GM19452 (cell line): ENCODE measurements around the gene HTR1E.
"Not testable (repeated sequence)": the region's sequence is repeated elsewhere in the genome, so short reads cannot be mapped to it uniquely, and the experiment has no call there.

Source experiments
- ATAC-seq: cut with Tn5 transposase; IDR thresholded peaks from one replicate; pipeline ENCODE4 v1.9.1; 2021; ENCODE audit not compliant: unreplicated experiment

HTR1E gene

DNA sequence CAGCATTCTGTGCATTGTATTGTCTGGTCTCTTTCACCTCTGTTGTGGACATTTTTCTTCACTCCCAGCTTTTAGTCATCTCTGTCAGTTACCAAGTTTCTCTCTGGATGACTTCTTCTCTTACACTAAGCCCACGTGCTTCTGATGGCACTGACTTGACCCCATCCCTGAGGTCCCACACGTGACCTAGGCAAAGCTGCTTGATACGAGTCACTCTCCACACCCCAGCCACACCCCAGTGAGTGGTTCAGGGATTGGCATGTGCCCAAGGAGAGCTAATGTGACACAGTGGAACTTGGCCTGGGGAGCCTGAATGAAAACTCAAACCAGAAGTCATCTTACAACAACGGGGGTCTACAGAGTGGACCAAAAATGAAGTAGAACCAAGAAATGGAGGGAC is 32.2 kb downstream of the HTR1E start:
- ATAC-seq = no peak

DNA sequence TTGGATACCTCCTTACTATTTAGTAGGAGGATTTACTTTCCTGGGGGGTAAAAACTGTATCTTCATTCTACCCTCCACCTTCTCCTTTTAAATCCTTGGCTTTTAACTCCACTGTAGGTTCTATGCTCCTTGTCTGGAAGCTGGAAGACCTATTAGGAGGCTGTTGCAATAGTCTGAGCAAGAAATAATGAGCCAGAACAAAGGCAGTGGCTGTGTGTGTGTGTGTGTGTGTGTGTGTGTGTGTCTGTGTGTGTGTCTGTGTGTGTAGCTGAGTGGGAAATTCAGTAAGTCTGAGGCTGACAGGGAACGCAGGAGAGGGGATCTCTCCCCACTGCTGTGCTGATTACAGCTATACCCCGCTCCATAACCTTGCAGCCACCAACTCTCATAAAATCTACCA is 35.8 kb downstream of the HTR1E start:
- ATAC-seq = no peak

DNA sequence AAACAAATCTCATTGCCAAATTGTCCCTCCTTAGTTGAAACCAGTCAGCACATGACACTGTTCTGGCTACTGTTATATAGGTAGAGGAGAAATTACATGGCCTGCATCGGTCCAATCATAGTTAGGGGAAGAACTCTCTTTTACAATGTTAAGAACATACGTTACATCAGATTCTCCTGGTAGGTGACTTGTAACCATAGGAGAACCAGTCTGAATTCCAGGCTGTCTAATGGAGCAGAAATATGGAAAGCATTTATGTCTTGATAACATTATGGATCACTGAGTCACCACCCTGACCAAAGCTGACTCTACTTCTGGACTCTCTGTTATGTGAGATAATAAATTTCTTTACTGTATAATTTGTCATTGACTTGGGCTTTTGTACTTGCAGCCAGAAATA is 40.9 kb downstream of the HTR1E start:
- no peak for ATAC-seq

DNA sequence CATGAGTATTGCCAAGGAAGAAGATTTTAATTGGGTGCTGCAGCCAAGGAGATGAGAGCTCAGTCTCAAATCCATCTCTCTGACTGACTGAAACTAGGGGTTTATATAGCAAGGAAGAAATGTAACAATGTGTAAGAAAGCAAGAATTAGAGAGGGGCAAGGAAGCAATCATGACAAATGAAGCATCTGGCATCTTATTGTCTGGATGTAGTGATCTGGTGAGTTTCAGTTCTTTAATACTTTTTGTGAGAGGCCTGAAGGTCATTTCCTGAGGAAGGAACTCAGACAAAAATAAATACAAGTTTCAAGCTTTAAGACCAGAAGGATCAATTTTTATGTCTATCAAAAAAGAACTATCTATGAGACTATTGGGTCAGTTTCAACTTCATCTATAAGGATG is 64.2 kb downstream of the HTR1E start:
- ATAC-seq = no peak

DNA sequence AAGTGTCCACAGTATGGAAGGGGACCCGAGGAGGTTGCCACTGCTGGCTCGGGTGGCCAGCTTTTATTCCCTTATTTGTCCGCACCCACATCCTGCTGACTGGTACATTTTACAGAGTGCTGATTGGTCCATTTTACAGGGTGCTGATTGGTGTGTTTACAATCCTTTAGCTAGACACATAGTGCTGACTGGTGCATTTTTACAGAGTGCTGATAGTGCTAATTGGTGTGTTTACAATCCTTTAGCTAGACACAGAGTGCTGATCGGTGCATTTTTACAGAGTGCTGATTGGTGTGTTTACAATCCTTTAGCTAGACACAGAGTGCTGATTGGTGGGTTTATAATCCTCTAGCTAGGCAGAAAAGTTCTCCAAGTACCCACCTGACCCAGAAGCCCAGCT is 65.1 kb downstream of the HTR1E start:
- ATAC-seq = not testable (repeated sequence)

DNA sequence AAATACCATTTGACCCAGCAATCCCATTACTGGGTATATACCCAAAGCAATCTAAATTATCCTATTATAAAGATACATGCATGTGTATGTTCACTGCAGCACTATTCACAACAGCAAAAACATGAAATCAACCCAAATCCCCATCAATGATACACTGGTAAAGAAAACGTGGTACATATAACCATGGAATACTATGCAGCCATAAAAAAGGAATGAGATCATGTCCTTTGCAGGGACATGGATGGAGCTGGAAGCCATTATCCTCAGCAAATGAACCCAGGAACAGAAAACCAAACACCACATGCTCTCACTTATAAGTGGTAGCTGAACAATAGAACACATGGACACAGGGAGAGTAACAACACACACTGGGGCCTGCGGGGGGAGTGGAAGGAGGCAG is 69.2 kb downstream of the HTR1E start:
- ATAC-seq = not testable (repeated sequence)

DNA sequence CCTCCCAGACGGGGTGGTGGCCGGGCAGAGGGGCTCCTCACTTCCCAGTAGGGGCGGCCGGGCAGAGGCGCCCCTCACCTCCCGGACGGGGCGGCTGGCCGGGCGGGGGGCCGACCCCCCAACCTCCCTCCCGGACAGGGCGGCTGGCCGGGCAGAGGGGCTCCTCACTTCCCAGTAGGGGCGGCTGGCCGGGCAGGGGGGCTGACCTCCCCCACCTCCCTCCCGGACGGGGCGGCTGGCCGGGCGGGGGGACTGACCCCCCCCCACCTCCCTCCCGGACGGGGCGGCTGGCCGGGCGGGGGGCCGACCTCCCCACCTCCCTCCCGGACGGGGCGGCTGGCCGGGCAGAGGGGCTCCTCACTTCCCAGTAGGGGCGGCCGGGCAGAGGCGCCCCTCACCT is 72.3 kb downstream of the HTR1E start:
- ATAC-seq = not testable (repeated sequence)

DNA sequence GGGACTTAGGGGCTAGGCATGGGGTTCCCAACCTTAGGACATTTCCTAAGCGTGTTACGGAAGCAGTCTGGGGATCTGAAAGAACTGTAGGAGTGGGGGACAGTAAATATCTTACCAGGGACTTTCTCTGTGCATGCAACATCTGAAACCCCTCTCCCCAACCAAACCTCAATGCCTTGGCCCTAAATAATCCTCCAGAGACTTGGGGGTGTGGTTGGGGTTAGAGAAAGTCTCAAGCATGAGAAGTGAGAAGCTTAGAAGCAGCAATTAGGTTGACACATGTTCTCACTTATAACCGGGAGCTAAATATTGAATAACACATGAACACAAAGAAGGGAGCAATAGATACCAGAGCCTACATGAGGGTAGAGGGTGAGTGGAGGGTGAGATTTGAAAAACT is 74.7 kb downstream of the HTR1E start:
- ATAC-seq = no peak

DNA sequence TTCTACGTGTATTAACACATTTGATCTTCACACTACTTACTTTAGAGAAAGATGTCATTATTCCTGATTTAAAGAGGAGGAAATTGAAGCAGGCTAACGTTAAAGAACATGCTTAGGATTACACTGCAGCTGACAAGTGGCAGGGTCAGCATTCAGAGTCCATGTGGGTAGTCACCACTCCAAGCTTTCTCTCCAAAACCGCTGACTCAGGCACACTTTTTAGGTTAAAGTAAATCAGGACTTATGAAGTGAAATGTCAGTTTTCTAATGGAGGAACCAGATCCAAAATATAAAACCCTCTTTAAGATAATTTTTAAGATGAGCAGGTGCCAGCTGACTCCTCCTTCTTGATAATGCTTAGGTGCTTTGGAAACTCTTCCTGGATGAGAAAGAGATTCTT is 75.4 kb downstream of the HTR1E start:
- no peak for ATAC-seq

DNA sequence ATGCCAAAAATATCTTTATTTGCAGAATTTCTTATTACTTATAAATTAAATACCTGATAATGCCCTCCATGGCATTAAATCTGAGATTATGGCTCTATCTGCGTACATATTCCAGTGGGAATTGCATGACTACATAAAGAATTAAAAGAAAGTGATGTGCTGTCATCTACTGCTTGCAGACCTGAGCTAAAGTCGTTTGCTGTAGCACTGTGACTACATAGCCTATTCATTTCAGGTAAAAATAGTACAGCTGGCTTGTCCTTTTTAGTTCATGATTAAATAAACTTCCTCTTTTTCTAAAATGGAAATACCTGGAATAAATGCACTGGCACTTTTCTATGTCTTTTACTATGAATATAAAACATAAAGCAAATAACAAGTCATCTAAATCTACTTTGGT is 79.4 kb downstream of the HTR1E start:
- ATAC-seq = no peak

DNA sequence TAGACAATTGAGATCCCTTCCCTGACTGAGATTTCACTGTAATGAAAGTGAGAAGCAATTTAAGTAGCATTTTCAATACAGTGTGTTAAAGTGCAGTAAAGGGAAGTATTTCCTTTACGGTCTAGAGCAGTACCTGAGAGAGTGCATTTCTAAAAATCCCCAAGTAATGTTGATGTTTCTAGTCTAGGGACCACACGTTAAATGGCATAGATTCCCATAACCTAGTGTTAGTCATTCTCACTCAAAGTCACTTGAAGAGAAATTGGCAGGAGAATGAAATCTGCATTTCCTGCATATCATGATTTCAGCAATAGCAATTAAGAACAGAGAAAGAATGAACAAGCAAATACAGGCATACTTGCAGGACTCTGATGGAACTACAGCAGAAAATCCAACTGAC is 89.7 kb downstream of the HTR1E start:
- no peak for ATAC-seq

DNA sequence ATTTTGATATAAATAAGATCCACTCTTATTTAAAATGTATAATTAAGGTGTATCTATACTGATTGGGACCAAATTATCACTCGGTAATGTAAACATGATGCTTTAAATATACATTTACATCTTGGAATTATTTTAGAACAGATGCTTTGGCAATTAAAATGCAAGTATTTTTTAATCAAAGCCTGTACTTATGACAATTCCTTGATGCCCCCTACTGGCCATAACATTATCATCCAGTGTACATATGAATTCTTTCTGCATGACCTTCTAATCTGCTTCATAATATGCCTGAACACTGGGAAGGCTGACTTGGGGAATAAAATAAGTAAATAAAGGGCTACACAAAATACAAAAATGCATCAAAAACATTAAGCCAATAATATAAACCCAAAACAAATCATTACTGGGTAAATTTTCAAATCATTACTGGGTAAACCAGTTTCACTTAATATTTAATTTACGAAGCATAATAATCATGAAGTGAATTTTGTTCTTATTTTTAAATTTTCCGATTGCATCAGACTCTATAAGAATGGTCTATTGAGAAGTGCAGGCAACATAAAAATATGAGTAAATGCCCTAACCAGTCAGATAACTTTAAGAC is 92.5 kb downstream of the HTR1E start:
- no peak for ATAC-seq

DNA sequence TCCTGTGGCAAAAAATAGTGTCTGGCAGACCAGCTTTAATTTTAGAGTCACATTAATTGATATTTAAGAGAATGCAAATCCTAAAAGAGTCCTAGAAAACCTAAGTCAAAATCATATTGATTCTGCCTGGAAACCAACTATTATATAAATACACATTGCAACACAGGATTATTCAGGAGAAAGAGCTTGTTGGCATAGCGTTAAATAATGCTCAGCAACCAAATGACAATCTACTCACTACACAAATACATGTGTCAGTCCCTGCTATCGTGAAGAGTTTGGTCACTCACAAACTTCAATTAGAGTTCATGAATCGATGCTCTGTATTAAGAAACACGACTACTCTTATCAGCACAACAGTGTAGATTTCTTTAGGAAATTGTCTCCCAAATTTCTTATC is 103.4 kb downstream of the HTR1E start:
- no peak for ATAC-seq

DNA sequence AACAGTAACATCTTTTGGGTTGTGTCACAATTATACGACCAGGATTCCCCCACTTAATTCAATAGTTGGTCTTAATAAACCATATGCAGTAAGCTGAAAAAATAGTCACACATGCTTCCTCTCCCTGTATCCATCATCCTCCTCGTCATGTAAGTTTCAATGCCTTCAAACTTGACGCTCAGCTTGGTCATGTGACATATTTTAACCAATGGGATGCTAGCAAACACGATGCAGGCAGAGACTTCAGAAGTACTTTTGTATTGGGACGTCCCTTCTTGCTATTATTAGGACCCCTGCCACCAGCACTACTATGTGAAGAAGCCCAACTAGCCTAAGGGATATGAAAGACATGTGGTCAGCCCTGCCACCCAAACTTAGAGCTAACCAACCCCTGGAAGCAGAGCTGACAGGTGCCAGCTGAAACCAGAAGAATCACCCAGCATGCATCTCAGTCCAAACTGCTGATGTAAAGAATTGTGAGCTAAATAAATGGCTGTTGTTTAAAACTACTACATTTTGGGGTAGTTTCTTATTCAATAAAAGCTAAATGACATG is 108.3 kb downstream of the HTR1E start:
- ATAC-seq = no peak

DNA sequence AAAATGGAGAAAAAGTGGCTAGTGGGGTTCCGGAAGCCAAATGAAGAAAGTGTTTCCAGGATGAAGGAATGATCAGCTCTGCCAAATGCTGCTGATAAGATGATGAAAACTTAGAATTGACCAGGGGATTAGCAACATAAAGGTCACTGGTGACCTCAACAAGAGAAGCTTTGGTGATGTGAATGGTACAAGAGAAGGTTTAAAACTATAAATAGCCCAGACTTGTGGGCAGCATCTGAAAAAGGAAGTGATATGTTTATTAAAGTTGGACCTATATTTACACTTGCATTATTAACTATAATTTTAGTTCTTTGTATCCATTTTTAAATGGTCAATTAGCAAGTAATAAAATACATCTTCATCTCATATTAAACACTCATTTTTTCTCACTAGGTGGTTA is 112.5 kb downstream of the HTR1E start:
- no peak for ATAC-seq

DNA sequence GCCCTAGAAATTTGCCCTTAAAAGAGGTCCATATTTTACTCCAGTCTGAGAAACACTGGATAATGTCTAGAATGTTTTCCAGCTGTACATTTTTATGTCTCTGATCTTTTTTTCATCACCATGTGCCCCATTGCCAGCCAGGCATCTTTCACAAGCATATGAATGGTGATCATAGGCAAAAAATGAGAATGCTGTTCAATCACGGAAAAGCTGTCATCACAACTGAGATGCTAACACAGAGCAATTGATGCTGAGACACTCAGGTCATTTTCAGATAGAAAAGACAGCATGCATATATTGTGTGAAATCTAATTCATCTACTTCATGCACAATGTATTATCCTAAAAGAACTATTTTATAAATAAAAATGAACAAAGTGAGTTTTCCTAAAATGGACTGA is 116.0 kb downstream of the HTR1E start:
- no peak for ATAC-seq

DNA sequence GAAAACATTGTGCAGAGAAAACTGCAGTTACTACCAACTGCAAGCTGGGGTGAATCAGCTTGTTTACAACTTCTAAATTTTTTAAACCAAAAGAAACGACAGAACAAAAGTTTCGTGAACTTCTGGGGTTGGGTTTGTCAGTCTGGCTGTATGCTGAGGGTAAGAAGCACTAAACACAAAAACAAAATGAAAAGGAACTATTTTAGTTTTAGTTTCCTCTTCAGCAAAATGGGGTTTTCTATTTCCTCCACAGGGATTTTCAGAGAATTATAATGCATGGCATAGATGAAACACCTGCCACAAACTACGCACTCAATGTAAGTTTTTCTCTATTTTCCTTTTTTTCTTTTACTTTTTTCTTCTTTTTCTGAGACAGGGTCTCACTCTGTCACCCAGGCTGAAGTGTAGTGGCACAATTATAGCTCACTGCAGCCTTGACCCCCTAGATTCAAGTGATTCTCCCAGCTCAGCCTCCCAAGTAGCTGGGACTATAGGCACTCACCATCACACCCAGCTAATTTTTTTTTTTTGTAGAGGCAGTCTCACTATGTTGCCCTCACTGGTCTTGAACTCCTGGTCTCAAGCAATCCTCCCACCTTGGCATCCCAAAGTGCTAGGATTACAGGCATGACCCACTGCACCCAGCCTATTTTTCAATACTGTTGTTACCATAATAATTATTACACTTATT is 117.0 kb downstream of the HTR1E start:
- ATAC-seq = no peak

DNA sequence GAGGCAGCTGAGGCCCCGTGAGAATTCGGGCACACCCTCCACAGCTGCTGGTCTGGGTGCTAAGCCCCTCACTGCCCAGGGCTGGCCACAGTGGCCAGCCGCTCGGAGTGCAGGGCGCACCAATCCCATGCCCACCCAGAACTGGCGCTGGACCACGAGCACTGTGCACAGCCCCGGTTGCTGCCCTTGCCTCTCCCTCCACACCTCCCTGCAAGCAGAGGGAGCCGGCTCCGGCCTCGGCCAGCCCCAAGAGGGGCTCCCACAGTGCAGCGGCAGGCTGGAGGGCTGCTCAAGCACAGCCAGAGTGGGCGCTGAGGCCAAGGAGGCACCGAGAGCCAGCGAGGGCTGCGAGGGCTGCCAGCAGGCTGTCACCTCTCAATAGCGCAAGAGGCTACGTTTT is 122.6 kb downstream of the HTR1E start:
- ATAC-seq = no peak

DNA sequence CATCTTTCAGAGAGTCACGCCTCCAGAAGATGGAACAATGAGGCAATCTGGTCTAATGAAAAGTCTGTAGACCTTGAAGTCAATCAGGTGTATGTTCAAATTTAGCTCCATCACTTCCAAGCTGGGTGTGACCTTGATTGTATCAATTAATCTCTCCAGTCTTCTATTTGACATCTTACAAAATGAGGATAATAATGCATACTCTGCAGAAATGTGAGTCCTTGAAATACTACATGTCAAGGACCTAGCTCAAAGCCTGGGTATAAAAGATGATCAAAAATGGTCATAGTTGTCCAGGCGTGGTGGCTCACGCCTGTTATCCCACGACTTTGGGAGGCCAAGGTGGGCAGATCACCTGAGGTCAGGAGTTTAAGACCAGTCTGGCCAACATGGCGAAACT is 127.8 kb downstream of the HTR1E start:
- no peak for ATAC-seq
